Sigmoid colon (tissue), 4 donors: Measurements from ENCODE around the gene CNOT3.
"Not testable (repeated sequence)": the region's sequence is repeated elsewhere in the genome, so short reads cannot be mapped to it uniquely, and the experiment has no call there.

ENCODE experiments used
- EP300 ChIP-seq, 4 donors: sonication (generic); formaldehyde crosslinking; IDR thresholded peaks; one replicate each; pipeline ENCODE4 v1.6.1; 2017; ENCODE audit warnings: antibody characterized with exemption in 4 of 4
- POLR2A ChIP-seq, 2 donors: fragments of 450-650 bp; IDR thresholded peaks; one replicate each; pipeline ENCODE4 v1.6.1; 2016; ENCODE audit warnings: antibody characterized with exemption in 2 of 2, mild to moderate bottlenecking in 2 of 2, moderate library complexity in 2 of 2
- POLR2AphosphoS5 ChIP-seq, 4 donors: sonication (generic); formaldehyde crosslinking; IDR thresholded peaks; one replicate each; pipeline ENCODE4 v1.6.1; 2017; ENCODE audit warnings: antibody characterized with exemption in 4 of 4
- TF ChIP-seq, protein P1 (sequence below), 4 experiments: fragments of 450-650 bp in 3 of 4; fragments of 200-600 bp in 1 of 4; IDR thresholded peaks; one replicate each; pipeline ENCODE4 v1.5.1; 2016 to 2019; ENCODE audit warnings: antibody characterized with exemption in 4 of 4, mild to moderate bottlenecking in 3 of 4, moderate library complexity in 2 of 4

DNA sequence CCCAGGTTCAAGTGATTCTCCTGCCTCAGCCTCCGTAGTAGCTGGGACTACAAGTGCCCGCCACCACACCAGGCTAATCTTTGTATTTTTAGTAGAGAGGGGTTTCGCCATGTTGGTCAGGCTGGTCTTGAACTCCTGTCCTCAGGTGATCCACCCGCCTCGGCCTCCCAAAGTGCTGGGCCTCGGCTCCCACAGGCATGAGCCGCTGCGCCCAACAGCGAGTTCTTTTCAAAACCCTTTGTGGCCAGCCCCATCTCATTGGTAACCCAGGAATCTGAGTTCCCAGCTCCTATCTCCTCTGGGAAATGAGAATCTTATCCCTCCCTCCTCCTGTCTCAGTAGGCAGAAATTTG, 37.7 kb upstream of the CNOT3 start:
- TF ChIP-seq EP300, POLR2A, POLR2AphosphoS5 (IDR thresholded peaks at IDR 0.05): not testable (repeated sequence)
- TF ChIP-seq, protein P1, sequence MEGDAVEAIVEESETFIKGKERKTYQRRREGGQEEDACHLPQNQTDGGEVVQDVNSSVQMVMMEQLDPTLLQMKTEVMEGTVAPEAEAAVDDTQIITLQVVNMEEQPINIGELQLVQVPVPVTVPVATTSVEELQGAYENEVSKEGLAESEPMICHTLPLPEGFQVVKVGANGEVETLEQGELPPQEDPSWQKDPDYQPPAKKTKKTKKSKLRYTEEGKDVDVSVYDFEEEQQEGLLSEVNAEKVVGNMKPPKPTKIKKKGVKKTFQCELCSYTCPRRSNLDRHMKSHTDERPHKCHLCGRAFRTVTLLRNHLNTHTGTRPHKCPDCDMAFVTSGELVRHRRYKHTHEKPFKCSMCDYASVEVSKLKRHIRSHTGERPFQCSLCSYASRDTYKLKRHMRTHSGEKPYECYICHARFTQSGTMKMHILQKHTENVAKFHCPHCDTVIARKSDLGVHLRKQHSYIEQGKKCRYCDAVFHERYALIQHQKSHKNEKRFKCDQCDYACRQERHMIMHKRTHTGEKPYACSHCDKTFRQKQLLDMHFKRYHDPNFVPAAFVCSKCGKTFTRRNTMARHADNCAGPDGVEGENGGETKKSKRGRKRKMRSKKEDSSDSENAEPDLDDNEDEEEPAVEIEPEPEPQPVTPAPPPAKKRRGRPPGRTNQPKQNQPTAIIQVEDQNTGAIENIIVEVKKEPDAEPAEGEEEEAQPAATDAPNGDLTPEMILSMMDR (IDR thresholded peaks at IDR 0.05), result not testable (repeated sequence)
